IMR-90 (cell line): ENCODE results near the gene NXPH4. TPM values are rescaled to one million over a fixed set of nuclear protein-coding genes. Genes with fewer than 3 reads are reported as not detected.

Experiments used
- ATAC-seq: fragments of 200-7000 bp; cut with Tn5 transposase; 2 replicates; pipeline ENCODE4 v1.9.1; 2020; ENCODE audit warnings: low read depth, mild to moderate bottlenecking, moderate library complexity
- BruUV-seq: library from RNA; stranded (reverse); fragments of 400-500 nt; replicated peaks from 2 replicates; lab custom pipeline; 2021; lab: Mats Ljungman, UMichigan
- CTCF ChIA-PET: fragments of 300-600 bp; formaldehyde crosslinking; extraction: SDS; loops from one replicate; lab custom pipeline; 2021; ENCODE audit warnings: antibody characterized with exemption; lab: Yijun Ruan, JAX
- POLR2A ChIA-PET: fragments of 300-600 bp; sonication (Branson Sonifier 250); formaldehyde crosslinking; loops from one replicate; lab custom pipeline; 2022; ENCODE audit warnings: antibody characterized with exemption; ENCODE audit not compliant: unreplicated experiment; lab: Charles Lee
- DNase-seq: peaks from one replicate; pipeline ENCODE4 v3.0.0; 2013
- H2AFZ ChIP-seq: replicated peaks from 2 replicates; pipeline ENCODE3; 2013; ENCODE audit warnings: low read length, mild to moderate bottlenecking; ENCODE audit not compliant: poor library complexity
- H2AK5ac ChIP-seq: 2 replicates; pipeline ENCODE4 v1.6.1; 2013; ENCODE audit warnings: low read depth, low read length, inconsistent platforms
- H2AK9ac ChIP-seq: replicated peaks from 2 replicates; pipeline ENCODE3; 2013; ENCODE audit warnings: mild to moderate bottlenecking, low read depth, low read length, moderate library complexity; ENCODE audit not compliant: poor library complexity
- H2BK120ac ChIP-seq: 2 replicates; pipeline ENCODE4 v1.6.1; 2013; ENCODE audit warnings: low read depth, low read length, inconsistent platforms
- H2BK15ac ChIP-seq: 3 replicates; pipeline ENCODE4 v1.6.1; 2013; ENCODE audit warnings: low read depth, low read length, inconsistent platforms
- H2BK20ac ChIP-seq: 2 replicates; pipeline ENCODE4 v1.6.1; 2013; ENCODE audit warnings: low read depth, mild to moderate bottlenecking, inconsistent platforms, low read length, moderate library complexity
- H2BK5ac ChIP-seq: 2 replicates; pipeline ENCODE4 v1.6.1; 2013; ENCODE audit warnings: mild to moderate bottlenecking, low read depth, low read length, inconsistent platforms; ENCODE audit not compliant: poor library complexity, severe bottlenecking
- H3K14ac ChIP-seq: replicated peaks from 2 replicates; pipeline ENCODE4 v1.6.1; 2013; ENCODE audit warnings: low read depth, low read length, inconsistent platforms
- H3K18ac ChIP-seq: 2 replicates; pipeline ENCODE4 v1.6.1; 2013; ENCODE audit warnings: low read depth, low read length, control low read depth
- H3K23ac ChIP-seq: 2 replicates; pipeline ENCODE4 v1.6.1; 2013; ENCODE audit warnings: low read depth, low read length, inconsistent platforms
- H3K27ac ChIP-seq: 2 replicates; pipeline ENCODE4 v1.5.1; 2013; ENCODE audit warnings: mild to moderate bottlenecking, control low read depth, low read length; ENCODE audit not compliant: insufficient read depth
- H3K27me3 ChIP-seq: 2 replicates; pipeline ENCODE4 v1.6.1; 2013; ENCODE audit warnings: low read length; ENCODE audit not compliant: control insufficient read depth, insufficient read depth
- H3K36me3 ChIP-seq: 2 replicates; pipeline ENCODE4 v1.6.1; 2013; ENCODE audit warnings: low read length, mixed read lengths; ENCODE audit not compliant: control insufficient read depth, insufficient read depth
- H3K4ac ChIP-seq: 2 replicates; pipeline ENCODE4 v1.6.1; 2013; ENCODE audit warnings: low read depth, low read length, inconsistent platforms
- H3K4me1 ChIP-seq: 2 replicates; pipeline ENCODE4 v1.6.1; 2013; ENCODE audit warnings: low read length, mixed read lengths; ENCODE audit not compliant: control insufficient read depth, insufficient read depth
- H3K4me2 ChIP-seq: 2 replicates; pipeline ENCODE4 v1.6.1; 2013; ENCODE audit warnings: low read depth, mild to moderate bottlenecking, control low read depth, low read length, moderate library complexity
- H3K4me3 ChIP-seq: 2 replicates; pipeline ENCODE4 v1.5.1; 2013; ENCODE audit warnings: low read depth, mild to moderate bottlenecking, control low read depth, low read length, moderate library complexity; ENCODE audit not compliant: insufficient read depth
- H3K56ac ChIP-seq: 2 replicates; pipeline ENCODE4 v1.6.1; 2013; ENCODE audit warnings: low read length, inconsistent platforms; ENCODE audit not compliant: insufficient read depth; ENCODE audit errors: extremely low read depth
- H3K79me1 ChIP-seq, 2 experiments: 2 replicates each; pipeline ENCODE4 v1.6.1; 2013; ENCODE audit warnings: low read length in 2 of 2, inconsistent platforms in 1 of 2, low read depth in 1 of 2
- H3K9ac ChIP-seq: 2 replicates; pipeline ENCODE4 v1.6.1; 2013; ENCODE audit warnings: low read depth, low read length, control low read depth
- H3K9me1 ChIP-seq: 2 replicates; pipeline ENCODE4 v1.6.1; 2013; ENCODE audit warnings: low read length, inconsistent platforms; ENCODE audit not compliant: insufficient read depth
- H3K9me3 ChIP-seq: 2 replicates; pipeline ENCODE4 v1.6.1; 2013; ENCODE audit warnings: low read length; ENCODE audit not compliant: control insufficient read depth, insufficient read depth
- H4K20me1 ChIP-seq: 2 replicates; pipeline ENCODE4 v1.6.1; 2013; ENCODE audit warnings: low read length, inconsistent platforms; ENCODE audit not compliant: insufficient read depth
- H4K5ac ChIP-seq: 2 replicates; pipeline ENCODE4 v1.6.1; 2013; ENCODE audit warnings: mild to moderate bottlenecking, low read depth, low read length, control low read depth
- H4K8ac ChIP-seq, 2 experiments: 2 replicates each; pipeline ENCODE4 v1.6.1; 2013; ENCODE audit warnings: low read depth in 2 of 2, low read length in 2 of 2, control low read depth in 1 of 2, inconsistent platforms in 1 of 2
- H4K91ac ChIP-seq: 2 replicates; pipeline ENCODE4 v1.6.1; 2013; ENCODE audit warnings: low read depth, low read length, inconsistent platforms; ENCODE audit not compliant: insufficient read depth
- CEBPB ChIP-seq: IDR thresholded peaks from 2 replicates; pipeline ENCODE4 v1.6.1; 2012; ENCODE audit warnings: low read depth, low read length, improper control_type of control experiment
- CTCF ChIP-seq: conservative IDR thresholded peaks from 2 replicates; pipeline ENCODE4 v1.5.1; 2012; ENCODE audit warnings: mild to moderate bottlenecking, low read depth, low read length, improper control_type of control experiment
- MXI1 ChIP-seq: IDR thresholded peaks from 2 replicates; pipeline ENCODE4 v1.6.1; 2012; ENCODE audit warnings: low read depth, mild to moderate bottlenecking, low read length, moderate library complexity, borderline replicate concordance
- NFE2L2 ChIP-seq: fragments of 150-350 bp; IDR thresholded peaks from 2 replicates; pipeline ENCODE4 v1.6.1; 2016; ENCODE audit warnings: low read depth, mild to moderate bottlenecking, low read length
- RAD21 ChIP-seq: IDR thresholded peaks from 2 replicates; pipeline ENCODE4 v1.6.1; 2012; ENCODE audit warnings: low read length, improper control_type of control experiment
- RCOR1 ChIP-seq: IDR thresholded peaks from 2 replicates; pipeline ENCODE4 v1.6.1; 2012; ENCODE audit warnings: mild to moderate bottlenecking, low read length, improper control_type of control experiment; ENCODE audit not compliant: insufficient replicate concordance
- RFX5 ChIP-seq: IDR thresholded peaks from 2 replicates; pipeline ENCODE4 v1.8.0; 2012; ENCODE audit warnings: low read depth, mild to moderate bottlenecking, low read length, moderate library complexity
- SMC3 ChIP-seq: fragments of 150-350 bp; IDR thresholded peaks from 2 replicates; pipeline ENCODE4 v1.6.1; 2016; ENCODE audit warnings: low read depth, mild to moderate bottlenecking, antibody characterized with exemption, low read length, moderate library complexity
- WGBS, 2 experiments: methylation state at CpG; one replicate each; pipeline versions ENCODE4 v1.1.5 to v1.1.7; 2013; ENCODE audit warnings: missing lambda C conversion rate in 2 of 2; ENCODE audit not compliant: insufficient read length in 1 of 2; ENCODE audit errors: extremely low coverage in 2 of 2; 5-methylcytosine and 5-hydroxymethylcytosine counted together
- dilution Hi-C: fragments of 300-500 bp; cut with HindIII; formaldehyde crosslinking; loops from one replicate; pipeline ENCODE4 v1.14.3; 2018; ENCODE audit warnings: low sequenced_read_pairs; ENCODE audit not compliant: unreplicated experiment
- in situ Hi-C: fragments of 300-500 bp; cut with MboI; formaldehyde crosslinking; loops from 3 replicates; pipeline ENCODE4 v1.14.3; 2019; ENCODE audit warnings: low sequenced_read_pairs, inconsistent platforms, mixed read lengths
- intact Hi-C: fragments of 100-400 bp; cut with micrococcal nuclease; formaldehyde crosslinking; loops from 2 replicates; pipeline ENCODE4 v1.10.0; 2022
- polyA plus RNA-seq, 3 experiments: library from polyadenylated mRNA; depleted of rRNA; stranded (reverse); fragments of >200 nt; gene quantifications; 2 replicates each; pipeline ENCODE4 v1.2.3, GENCODE V29; 2012; ENCODE audit warnings: low replicate concordance in 1 of 3
- total RNA-seq: library from RNA; depleted of rRNA; stranded (reverse); fragments of >200 nt; gene quantifications from 2 replicates; pipeline ENCODE4 v1.2.3, GENCODE V29; 2012

NXPH4 gene
- total and polyA plus RNA-seq, 2 of the 4 experiments (the other 2 are of a cell fraction), result 0.36 to 3.8 TPM

GRCh38 chr12:57242691-57243454 is 26.3 kb downstream of the NXPH4 start:
- Histone ChIP-seq H3K4me1 (peaks cover 17% of the 10 kb centered on the region), H3K4me3 (no peak overlapping the region), H3K9me3 (no peaks in the 10 kb centered on the region), H2AFZ (peak overlapping the region; percentile 80), H3K14ac (no peak overlapping the region), H3K9ac (no peak overlapping the region), H3K4ac (no peak overlapping the region), H4K5ac (no peak overlapping the region), H2BK15ac (no peak overlapping the region), H3K18ac (no peak overlapping the region), H2BK5ac (no peak overlapping the region), H3K56ac (no peak overlapping the region), H2AK9ac (no peak overlapping the region), H4K8ac (no peak overlapping the region), H3K4me2 (peak overlapping the region; percentile 77), H2BK120ac (no peak overlapping the region), H2AK5ac (no peak overlapping the region), H3K27ac (no peak overlapping the region), H3K23ac (no peak overlapping the region), H3K79me1 (peaks cover 0 to 10% of the 10 kb centered on the region in 2 experiments; a peak in 1 of 4 replicates), H4K91ac (no peak overlapping the region), H3K36me3 (no peaks in the 10 kb centered on the region), H3K9me1 (0 out of 2 replicates have a peak, but pooled peaks cover 7% of the 10 kb centered on the region), H3K27me3 (peaks cover 6% of the 10 kb centered on the region; the same call in 1 of the 2 replicates), H2BK20ac (no peak overlapping the region), H4K20me1 (peaks cover 31% of the 10 kb centered on the region; the same call in 1 of the 2 replicates)
- 5% methylated on average over 24 of the region's 45 CpGs; no CpG with 5 or more reads in 1 of the 2 experiments for WGBS, 2 experiments
- peak; percentile 30; the same call in 1 of the 2 replicates for TF ChIP-seq SMC3
- TF ChIP-seq RCOR1, result no peak
- no peak for TF ChIP-seq NFE2L2
- peak; percentile 61 for TF ChIP-seq CTCF
- TF ChIP-seq CEBPB, result no peak
- no peak for TF ChIP-seq MXI1
- TF ChIP-seq RAD21, result peak; percentile 30; the same call in 1 of the 2 replicates
- TF ChIP-seq RFX5, result no peak
- no TSS peak for BruUV-seq
- ChIA-PET POLR2A (no interaction called here), CTCF (interaction anchor here (0.6 to 5.8 kb wide), 8 partner anchors 11 to 516 kb away, joined by 3 to 47 read pairs (median 4); partner anchors contain the start of gene SHMT2)
- DNase-seq (peak; percentile 35), ATAC-seq (no peak)
- intact Hi-C loops, result loop anchor here (1.0 to 5.0 kb wide), 2 partner anchors 30 to 131 kb away; partner anchors contain the start of gene STAT6
- dilution Hi-C loops, result no loop called here
- in situ Hi-C loops, result no loop called here
